ENCODE results near the gene HYPK. TPM values are rescaled to one million over a fixed set of nuclear protein-coding genes. Genes with fewer than 3 reads are reported as not detected.
A peak's percentile ranks its signal among the peaks of the same experiment; 100 is the strongest.

HYPK gene
- total and polyA plus RNA-seq, 8 donors: 3.1 to 25.6 (median 5.3) TPM

DNA sequence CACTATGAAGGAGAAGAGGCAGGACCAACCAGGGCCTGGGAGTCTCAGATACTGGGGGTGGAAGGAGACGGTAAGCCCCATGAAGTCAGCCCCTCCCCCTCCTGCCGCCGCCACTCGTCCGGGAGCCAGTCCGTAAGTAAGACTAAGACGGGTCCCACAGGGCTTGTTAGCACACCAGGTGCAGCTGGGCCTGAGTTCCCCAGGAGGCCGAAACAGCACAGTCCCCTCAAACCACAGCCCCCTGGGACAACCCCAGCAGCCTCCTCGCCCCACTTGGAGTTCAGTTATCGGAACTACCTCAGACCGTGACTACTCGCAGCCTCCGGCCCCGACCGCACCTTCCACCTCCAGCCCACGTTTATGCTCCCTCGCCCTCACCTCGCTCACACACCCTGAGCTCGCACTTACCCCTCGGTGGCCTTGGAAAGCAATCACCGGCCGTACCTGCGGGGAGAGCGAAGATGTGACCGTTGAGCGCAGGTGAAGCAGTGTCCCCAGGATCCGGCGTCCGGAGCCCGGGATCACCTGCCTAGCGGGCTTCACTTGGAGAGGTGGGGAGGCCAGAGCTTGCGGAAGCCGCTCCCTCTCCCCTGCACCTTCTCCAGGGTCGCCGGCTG is 24.2 kb upstream of the HYPK start:
- DNase-seq: peak; percentile 40 to 70 (median 57)
- FAIRE-seq: no peak
- ATAC-seq: peak; percentile 15 to 32 (median 32)

DNA sequence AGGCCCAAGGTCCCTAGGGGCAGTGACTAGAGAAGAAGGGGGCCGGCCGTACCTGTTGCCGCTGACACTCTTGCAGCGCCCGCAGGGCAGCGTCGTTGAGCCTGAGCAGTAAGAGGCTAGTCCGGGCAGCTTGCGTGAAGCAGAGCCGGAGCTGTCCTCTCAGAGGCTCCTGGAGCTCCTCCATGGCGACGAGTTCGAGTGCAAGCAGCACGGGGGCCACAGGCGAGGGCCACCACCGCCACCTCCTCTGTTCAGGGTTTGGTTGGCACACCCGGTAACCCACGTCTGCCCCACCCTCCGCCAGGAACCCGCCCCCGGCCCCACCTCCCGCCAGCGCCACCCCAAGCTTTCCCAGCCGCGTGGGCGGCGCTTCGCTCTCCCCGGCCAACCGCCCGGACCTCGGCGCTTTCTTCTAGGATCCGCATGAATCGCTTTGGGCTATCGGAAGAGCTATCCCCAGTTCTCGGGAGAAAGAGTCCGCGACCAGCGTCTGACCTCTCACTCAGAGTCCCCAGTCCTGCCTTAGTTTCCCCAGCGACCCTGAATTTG is 23.6 kb upstream of the HYPK start, which contains the start of gene ELL3:
Gene ELL3, minus strand, starts transcription at position 249 of the 549 bp plus-strand sequence. Its CDS starts 65 bp downstream, at position 184.
- peaks cover 6 to 22% (median 13%) of the 10 kb centered on the region in 3 donors for H3K36me3 ChIP-seq
- TF ChIP-seq, protein P1, sequence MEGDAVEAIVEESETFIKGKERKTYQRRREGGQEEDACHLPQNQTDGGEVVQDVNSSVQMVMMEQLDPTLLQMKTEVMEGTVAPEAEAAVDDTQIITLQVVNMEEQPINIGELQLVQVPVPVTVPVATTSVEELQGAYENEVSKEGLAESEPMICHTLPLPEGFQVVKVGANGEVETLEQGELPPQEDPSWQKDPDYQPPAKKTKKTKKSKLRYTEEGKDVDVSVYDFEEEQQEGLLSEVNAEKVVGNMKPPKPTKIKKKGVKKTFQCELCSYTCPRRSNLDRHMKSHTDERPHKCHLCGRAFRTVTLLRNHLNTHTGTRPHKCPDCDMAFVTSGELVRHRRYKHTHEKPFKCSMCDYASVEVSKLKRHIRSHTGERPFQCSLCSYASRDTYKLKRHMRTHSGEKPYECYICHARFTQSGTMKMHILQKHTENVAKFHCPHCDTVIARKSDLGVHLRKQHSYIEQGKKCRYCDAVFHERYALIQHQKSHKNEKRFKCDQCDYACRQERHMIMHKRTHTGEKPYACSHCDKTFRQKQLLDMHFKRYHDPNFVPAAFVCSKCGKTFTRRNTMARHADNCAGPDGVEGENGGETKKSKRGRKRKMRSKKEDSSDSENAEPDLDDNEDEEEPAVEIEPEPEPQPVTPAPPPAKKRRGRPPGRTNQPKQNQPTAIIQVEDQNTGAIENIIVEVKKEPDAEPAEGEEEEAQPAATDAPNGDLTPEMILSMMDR (IDR thresholded peaks at IDR 0.05): no peak
- H3K27ac ChIP-seq: peak within 1 kb of the TSS; percentile 61 to 89 (median 78)
- no peak for FAIRE-seq
- ATAC-seq: peak; percentile 82 to 93 (median 88)
- H3K27me3 ChIP-seq: no peaks in the 10 kb centered on the region
- peak within 1 kb of the TSS; percentile 35 to 57 (median 44) for H3K4me3 ChIP-seq
- H3K9me3 ChIP-seq: no peaks in the 10 kb centered on the region
- peak; percentile 80 to 90 (median 86) for DNase-seq
- intact Hi-C loops (cut with DNase I): no loop called here
- WGBS, 2 donors: 0 to 1% methylated on average over 40 to 41 of the region's 41 CpGs
- H3K4me1 ChIP-seq: peaks cover 0 to 6% (median 0%) of the 10 kb centered on the region in 3 donors

More for the DNA sequence above, 24.2 kb upstream of the HYPK start:
- Histone ChIP-seq H3K27me3 (no peaks in the 10 kb centered on the region), H3K27ac (peak overlapping the region; percentile 61 to 89 (median 78)), H3K4me1 (peaks cover 0 to 6% (median 0%) of the 10 kb centered on the region in 3 donors), H3K9me3 (no peaks in the 10 kb centered on the region), H3K4me3 (peak overlapping the region; percentile 35 to 57 (median 44)), H3K36me3 (peaks cover 6 to 28% (median 19%) of the 10 kb centered on the region in 3 donors)
- WGBS, 2 donors: 10 to 16% methylated on average over 35 of the region's 35 CpGs
- TF ChIP-seq, protein P1 (IDR thresholded peaks at IDR 0.05): no peak
- intact Hi-C loops (cut with DNase I): no loop called here

DNA sequence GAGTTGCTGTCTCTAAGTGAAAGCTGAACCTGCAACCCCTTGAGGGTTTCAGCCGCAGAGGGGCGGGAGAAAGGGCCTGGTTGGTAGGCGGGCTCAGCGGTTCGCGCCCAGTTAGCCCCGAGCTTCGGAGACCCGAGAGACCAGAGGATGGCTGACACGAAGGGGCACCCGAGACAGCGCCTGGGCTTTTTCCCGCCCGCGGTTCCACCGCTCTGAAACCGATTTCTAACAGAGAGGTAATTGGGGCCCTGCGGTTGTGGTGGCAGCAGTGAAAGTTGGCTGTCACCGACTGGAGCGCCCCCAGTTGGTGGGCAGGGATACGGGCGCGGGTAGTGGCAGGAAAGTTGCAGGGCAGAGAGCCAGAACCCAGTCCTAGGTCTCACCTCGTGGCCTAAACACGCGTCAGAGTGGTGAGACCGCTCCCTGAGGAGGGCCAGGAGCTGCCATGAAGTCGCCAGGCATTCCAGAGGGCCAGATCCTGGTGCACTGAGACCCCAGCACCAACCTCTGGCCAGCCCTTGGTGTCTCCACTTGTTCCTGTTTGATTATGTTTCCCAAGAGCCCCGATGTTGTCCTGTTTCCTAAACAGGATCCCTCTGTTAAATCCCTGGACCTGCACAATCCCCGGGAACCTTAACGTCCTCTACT is 23.0 kb upstream of the HYPK start:
- WGBS, 2 donors: 1% methylated on average over 30 to 31 of the region's 31 CpGs
- TF ChIP-seq, protein P1 (IDR thresholded peaks at IDR 0.05): peak; percentile 56 to 63 (median 58)
- peaks cover 0 to 6% (median 0%) of the 10 kb centered on the region in 3 donors for H3K4me1 ChIP-seq
- DNase-seq: peak; percentile 73 to 87 (median 86)
- intact Hi-C loops (cut with DNase I): no loop called here
- peak overlapping the region; percentile 35 to 57 (median 44) for H3K4me3 ChIP-seq
- no peaks in the 10 kb centered on the region for H3K9me3 ChIP-seq
- FAIRE-seq: no peak
- peak overlapping the region; percentile 61 to 89 (median 78) for H3K27ac ChIP-seq
- H3K27me3 ChIP-seq: no peaks in the 10 kb centered on the region
- H3K36me3 ChIP-seq: peaks cover 0 to 16% (median 11%) of the 10 kb centered on the region in 3 donors
- ATAC-seq: peak; percentile 61 to 83 (median 75)

DNA sequence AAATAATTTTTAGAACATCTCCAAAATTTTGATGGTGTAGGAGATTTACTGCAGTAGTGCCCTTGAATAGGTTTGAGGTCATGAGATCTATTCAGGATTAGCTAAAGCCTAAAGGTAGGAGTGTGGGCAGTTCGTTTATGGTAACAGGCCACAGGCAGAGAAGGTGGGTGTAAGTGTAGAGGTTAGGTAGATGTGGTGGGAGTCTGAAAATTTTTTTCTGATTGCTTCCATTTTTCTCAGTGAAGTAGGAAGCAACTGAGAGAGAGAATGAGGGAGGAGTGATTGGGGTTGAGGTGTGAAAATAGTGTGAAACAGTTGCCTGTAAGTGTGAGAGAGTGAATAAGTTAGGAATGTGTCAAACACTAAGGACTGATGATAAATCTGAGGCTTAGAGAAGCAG is 21.4 kb upstream of the HYPK start:
- intact Hi-C loops (cut with DNase I): no loop called here
- no peak for FAIRE-seq
- WGBS, 2 donors: 79 to 96% methylated on average over 1 of the region's 1 CpG

More for the DNA sequence above, 21.4 kb upstream of the HYPK start:
- DNase-seq (no peak), ATAC-seq (no peak)
- no peaks in the 10 kb centered on the region for H3K27me3 ChIP-seq
- H3K4me3 ChIP-seq: no peak overlapping the region
- H3K36me3 ChIP-seq: peaks cover 0 to under 1% (median 0%) of the 10 kb centered on the region in 3 donors
- TF ChIP-seq, protein P1 (IDR thresholded peaks at IDR 0.05): no peak
- H3K4me1 ChIP-seq: peaks cover 0 to 6% (median 0%) of the 10 kb centered on the region in 3 donors
- H3K9me3 ChIP-seq: no peaks in the 10 kb centered on the region
- no peak overlapping the region for H3K27ac ChIP-seq

All from pancreas (tissue), 10 donors.